Measurements from ENCODE around the gene LTBR.

Gene LTBR

GRCh38 chr12:6336079-6336888 is 47.7 kb upstream of the LTBR start (continued):
- TF ChIP-seq ZNF148 (tag by site-specific recombination; IDR thresholded peaks at IDR 0.05; ENCODE audit: borderline replicate concordance) (no peak; the same call in 1 of the 2 replicates), ZNF660 (tag by site-specific recombination; IDR thresholded peaks at IDR 0.05) (peak; percentile 90), HOXA7 (CRISPR knock-in tag; IDR thresholded peaks at IDR 0.05; ENCODE audit: borderline replicate concordance) (no peak), ZNF623 (tag by site-specific recombination; IDR thresholded peaks at IDR 0.05) (0 out of 2 replicates have a peak, but pooled peaks have one; percentile 5), ATF2 (tag by site-specific recombination; IDR thresholded peaks at IDR 0.05; ENCODE audit: low read depth) (no peak), ZFP3 (tag by site-specific recombination; IDR thresholded peaks at IDR 0.05; ENCODE audit: low read depth) (peak; percentile 18; the same call in 1 of the 2 replicates), ZIC2 (tag by site-specific recombination; IDR thresholded peaks at IDR 0.05) (peak; percentile 91), ZNF394 (tag by site-specific recombination; IDR thresholded peaks at IDR 0.05; ENCODE audit: borderline replicate concordance) (peak; percentile 85), ZNF776 (tag by site-specific recombination; IDR thresholded peaks at IDR 0.05; ENCODE audit: borderline replicate concordance) (no peak), ZNF2 (tag by site-specific recombination; IDR thresholded peaks at IDR 0.05) (0 out of 2 replicates have a peak, but pooled peaks have one; percentile 17), ZNF707 (tag by site-specific recombination; IDR thresholded peaks at IDR 0.05) (no peak), ZFP69B (tag by site-specific recombination; IDR thresholded peaks at IDR 0.05) (peak; percentile 63; the same call in 1 of the 2 replicates), ZNF544 (tag by site-specific recombination; IDR thresholded peaks at IDR 0.05) (no peak), ZNF514 (tag by site-specific recombination; IDR thresholded peaks at IDR 0.05) (no peak), ZSCAN4 (tag by site-specific recombination; IDR thresholded peaks at IDR 0.05) (peak; percentile 32; the same call in 1 of the 2 replicates), IKZF3 (tag by site-specific recombination; IDR thresholded peaks at IDR 0.05) (peak; percentile 89), ZNF830 (tag by site-specific recombination; IDR thresholded peaks at IDR 0.05; ENCODE audit: low read depth) (no peak), ZNF654 (tag by site-specific recombination; IDR thresholded peaks at IDR 0.05; ENCODE audit: low read depth) (no peak), GLI2 (tag by site-specific recombination; IDR thresholded peaks at IDR 0.05; ENCODE audit: borderline replicate concordance, low read depth) (no peak), GLIS1 (tag by site-specific recombination; IDR thresholded peaks at IDR 0.05) (peak; percentile 59), ZNF24 (tag by site-specific recombination; IDR thresholded peaks at IDR 0.05) (peak; percentile 83), BCL11B (tag by site-specific recombination; IDR thresholded peaks at IDR 0.05; ENCODE audit: low read depth) (no peak), ZNF624 (tag by site-specific recombination; IDR thresholded peaks at IDR 0.05) (no peak)
- TF ChIP-seq, protein P1, sequence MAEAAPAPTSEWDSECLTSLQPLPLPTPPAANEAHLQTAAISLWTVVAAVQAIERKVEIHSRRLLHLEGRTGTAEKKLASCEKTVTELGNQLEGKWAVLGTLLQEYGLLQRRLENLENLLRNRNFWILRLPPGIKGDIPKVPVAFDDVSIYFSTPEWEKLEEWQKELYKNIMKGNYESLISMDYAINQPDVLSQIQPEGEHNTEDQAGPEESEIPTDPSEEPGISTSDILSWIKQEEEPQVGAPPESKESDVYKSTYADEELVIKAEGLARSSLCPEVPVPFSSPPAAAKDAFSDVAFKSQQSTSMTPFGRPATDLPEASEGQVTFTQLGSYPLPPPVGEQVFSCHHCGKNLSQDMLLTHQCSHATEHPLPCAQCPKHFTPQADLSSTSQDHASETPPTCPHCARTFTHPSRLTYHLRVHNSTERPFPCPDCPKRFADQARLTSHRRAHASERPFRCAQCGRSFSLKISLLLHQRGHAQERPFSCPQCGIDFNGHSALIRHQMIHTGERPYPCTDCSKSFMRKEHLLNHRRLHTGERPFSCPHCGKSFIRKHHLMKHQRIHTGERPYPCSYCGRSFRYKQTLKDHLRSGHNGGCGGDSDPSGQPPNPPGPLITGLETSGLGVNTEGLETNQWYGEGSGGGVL (tag by site-specific recombination; IDR thresholded peaks at IDR 0.05), result peak; percentile 99
- TF ChIP-seq, protein P2, sequence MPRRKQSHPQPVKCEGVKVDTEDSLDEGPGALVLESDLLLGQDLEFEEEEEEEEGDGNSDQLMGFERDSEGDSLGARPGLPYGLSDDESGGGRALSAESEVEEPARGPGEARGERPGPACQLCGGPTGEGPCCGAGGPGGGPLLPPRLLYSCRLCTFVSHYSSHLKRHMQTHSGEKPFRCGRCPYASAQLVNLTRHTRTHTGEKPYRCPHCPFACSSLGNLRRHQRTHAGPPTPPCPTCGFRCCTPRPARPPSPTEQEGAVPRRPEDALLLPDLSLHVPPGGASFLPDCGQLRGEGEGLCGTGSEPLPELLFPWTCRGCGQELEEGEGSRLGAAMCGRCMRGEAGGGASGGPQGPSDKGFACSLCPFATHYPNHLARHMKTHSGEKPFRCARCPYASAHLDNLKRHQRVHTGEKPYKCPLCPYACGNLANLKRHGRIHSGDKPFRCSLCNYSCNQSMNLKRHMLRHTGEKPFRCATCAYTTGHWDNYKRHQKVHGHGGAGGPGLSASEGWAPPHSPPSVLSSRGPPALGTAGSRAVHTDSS (tag by site-specific recombination; IDR thresholded peaks at IDR 0.05), result no peak
- TF ChIP-seq, protein P3, sequence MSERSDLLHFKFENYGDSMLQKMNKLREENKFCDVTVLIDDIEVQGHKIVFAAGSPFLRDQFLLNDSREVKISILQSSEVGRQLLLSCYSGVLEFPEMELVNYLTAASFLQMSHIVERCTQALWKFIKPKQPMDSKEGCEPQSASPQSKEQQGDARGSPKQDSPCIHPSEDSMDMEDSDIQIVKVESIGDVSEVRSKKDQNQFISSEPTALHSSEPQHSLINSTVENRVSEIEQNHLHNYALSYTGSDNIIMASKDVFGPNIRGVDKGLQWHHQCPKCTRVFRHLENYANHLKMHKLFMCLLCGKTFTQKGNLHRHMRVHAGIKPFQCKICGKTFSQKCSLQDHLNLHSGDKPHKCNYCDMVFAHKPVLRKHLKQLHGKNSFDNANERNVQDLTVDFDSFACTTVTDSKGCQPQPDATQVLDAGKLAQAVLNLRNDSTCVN (tag by site-specific recombination; optimal IDR thresholded peaks at IDR 0.05), result peak; percentile 21
- TF ChIP-seq, protein P4, sequence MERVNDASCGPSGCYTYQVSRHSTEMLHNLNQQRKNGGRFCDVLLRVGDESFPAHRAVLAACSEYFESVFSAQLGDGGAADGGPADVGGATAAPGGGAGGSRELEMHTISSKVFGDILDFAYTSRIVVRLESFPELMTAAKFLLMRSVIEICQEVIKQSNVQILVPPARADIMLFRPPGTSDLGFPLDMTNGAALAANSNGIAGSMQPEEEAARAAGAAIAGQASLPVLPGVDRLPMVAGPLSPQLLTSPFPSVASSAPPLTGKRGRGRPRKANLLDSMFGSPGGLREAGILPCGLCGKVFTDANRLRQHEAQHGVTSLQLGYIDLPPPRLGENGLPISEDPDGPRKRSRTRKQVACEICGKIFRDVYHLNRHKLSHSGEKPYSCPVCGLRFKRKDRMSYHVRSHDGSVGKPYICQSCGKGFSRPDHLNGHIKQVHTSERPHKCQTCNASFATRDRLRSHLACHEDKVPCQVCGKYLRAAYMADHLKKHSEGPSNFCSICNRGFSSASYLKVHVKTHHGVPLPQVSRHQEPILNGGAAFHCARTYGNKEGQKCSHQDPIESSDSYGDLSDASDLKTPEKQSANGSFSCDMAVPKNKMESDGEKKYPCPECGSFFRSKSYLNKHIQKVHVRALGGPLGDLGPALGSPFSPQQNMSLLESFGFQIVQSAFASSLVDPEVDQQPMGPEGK (tag by site-specific recombination; IDR thresholded peaks at IDR 0.05), result peak; percentile 98
